ENCODE measurements around the gene LMF2. TPM values are rescaled to one million over a fixed set of nuclear protein-coding genes. Genes with fewer than 3 reads are reported as not detected.

The LMF2 gene
- total and polyA plus RNA-seq, 2 donors, result 23.5 to 90.2 TPM

DNA sequence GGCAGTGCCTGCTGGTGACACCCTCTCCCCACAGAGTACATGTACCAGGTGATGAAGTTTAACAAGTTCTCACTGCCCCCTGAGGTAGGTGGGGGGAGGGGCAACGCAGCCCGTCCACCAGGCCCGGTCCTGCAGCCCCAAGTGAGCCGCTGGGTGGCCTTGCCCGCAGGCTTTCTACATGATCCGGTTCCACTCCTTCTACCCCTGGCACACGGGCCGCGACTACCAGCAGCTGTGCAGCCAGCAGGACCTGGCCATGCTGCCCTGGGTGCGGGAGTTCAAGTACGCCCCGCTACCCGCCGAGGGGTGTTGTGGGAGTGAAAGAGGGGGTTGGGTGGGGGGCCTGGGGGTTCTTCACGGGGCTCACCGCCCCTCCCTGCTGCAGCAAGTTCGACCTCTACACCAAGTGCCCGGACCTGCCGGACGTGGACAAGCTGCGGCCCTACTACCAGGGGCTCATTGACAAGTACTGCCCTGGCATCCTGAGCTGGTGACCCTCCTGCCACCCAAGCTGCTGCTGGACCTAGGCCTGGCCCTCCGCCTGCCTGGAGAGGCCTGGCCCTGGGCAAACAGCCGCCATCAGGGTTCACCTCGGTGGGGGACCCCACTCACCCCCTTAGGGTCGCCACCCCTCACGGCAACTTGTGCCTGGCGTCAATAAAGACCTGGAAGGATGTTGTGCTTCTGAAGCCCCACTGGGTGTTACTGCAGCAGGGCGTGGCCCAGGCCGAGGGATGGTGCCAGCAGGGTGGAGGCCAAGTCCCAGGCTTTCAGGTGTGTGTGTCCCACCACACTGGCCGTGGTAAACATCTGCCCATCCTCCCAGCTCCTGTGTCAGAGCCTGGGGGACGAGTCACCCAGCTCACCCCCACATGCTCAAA lies 17.9 kb downstream of the LMF2 start:
- WGBS, result 93% methylated on average over 31 of the region's 31 CpGs
- no peak for DNase-seq (ENCODE audit: low read depth in 6 of 9, low spot score in 9 of 9)
- Histone ChIP-seq H3K4me3 (ENCODE audit: low read length in 2 of 2) (no peak overlapping the region), H3K4me1 (ENCODE audit: control insufficient read depth in 2 of 2, insufficient read depth in 2 of 2, low read length in 2 of 2) (peaks cover 2 to 11% of the 10 kb centered on the region in 2 donors), H3K27ac (ENCODE audit: low read depth in 1 of 2, low read length in 1 of 2) (no peak overlapping the region), H3K36me3 (ENCODE audit: control insufficient read depth in 2 of 2, insufficient read depth in 2 of 2, low read length in 1 of 2) (no peaks in the 10 kb centered on the region), H3K27me3 (ENCODE audit: control insufficient read depth in 2 of 2, insufficient read depth in 1 of 2, low read length in 1 of 2) (peaks cover 0 to 16% of the 10 kb centered on the region in 2 donors), H3K9me3 (ENCODE audit: control insufficient read depth in 2 of 2, insufficient read depth in 1 of 2, low read length in 1 of 2) (no peaks in the 10 kb centered on the region)

DNA sequence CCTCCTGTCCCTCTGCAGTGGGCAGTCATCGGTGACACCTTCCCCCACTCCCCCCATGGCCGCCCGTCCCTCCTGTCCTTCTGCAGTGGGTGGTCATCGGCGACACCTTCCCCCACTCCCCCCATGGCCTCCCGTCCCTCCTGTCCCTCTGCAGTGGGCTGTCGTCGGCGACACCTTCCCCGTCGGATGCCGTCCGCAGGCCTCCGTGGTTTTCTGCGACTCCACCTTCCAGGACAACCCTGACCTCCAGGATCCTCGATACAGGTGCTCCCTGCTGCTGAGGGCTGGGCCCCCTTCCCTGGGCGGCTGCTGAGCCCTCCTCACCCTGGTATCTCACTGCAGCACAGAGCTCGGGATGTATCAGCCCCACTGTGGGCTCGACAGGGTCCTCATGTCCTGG lies 18.6 kb downstream of the LMF2 start:
- H3K36me3 ChIP-seq (ENCODE audit: control insufficient read depth in 2 of 2, insufficient read depth in 2 of 2, low read length in 1 of 2), result no peaks in the 10 kb centered on the region
- no peak for DNase-seq (ENCODE audit: low read depth in 6 of 9, low spot score in 9 of 9)
- H3K9me3 ChIP-seq (ENCODE audit: control insufficient read depth in 2 of 2, insufficient read depth in 1 of 2, low read length in 1 of 2), result no peaks in the 10 kb centered on the region
- H3K27ac ChIP-seq (ENCODE audit: low read depth in 1 of 2, low read length in 1 of 2), result no peak overlapping the region
- H3K27me3 ChIP-seq (ENCODE audit: control insufficient read depth in 2 of 2, insufficient read depth in 1 of 2, low read length in 1 of 2), result peaks cover 0 to 21% of the 10 kb centered on the region in 2 donors
- H3K4me3 ChIP-seq (ENCODE audit: low read length in 2 of 2), result no peak overlapping the region
- peaks cover 2 to 11% of the 10 kb centered on the region in 2 donors for H3K4me1 ChIP-seq (ENCODE audit: control insufficient read depth in 2 of 2, insufficient read depth in 2 of 2, low read length in 2 of 2)
- WGBS, result 95% methylated on average over 19 of the region's 19 CpGs

GRCh38 chr22:50488006-50488677 lies 19.4 kb downstream of the LMF2 start:
- no peak overlapping the region for H3K27ac ChIP-seq (ENCODE audit: low read depth in 1 of 2, low read length in 1 of 2)
- WGBS, result 93% methylated on average over 18 of the region's 18 CpGs
- DNase-seq (ENCODE audit: low read depth in 6 of 9, low spot score in 9 of 9), result no peak
- H3K4me3 ChIP-seq (ENCODE audit: low read length in 2 of 2), result no peak overlapping the region
- H3K36me3 ChIP-seq (ENCODE audit: control insufficient read depth in 2 of 2, insufficient read depth in 2 of 2, low read length in 1 of 2), result no peaks in the 10 kb centered on the region
- peaks cover 2 to 11% of the 10 kb centered on the region in 2 donors for H3K4me1 ChIP-seq (ENCODE audit: control insufficient read depth in 2 of 2, insufficient read depth in 2 of 2, low read length in 2 of 2)
- H3K27me3 ChIP-seq (ENCODE audit: control insufficient read depth in 2 of 2, insufficient read depth in 1 of 2, low read length in 1 of 2), result peaks cover 3 to 28% of the 10 kb centered on the region in 2 donors
- H3K9me3 ChIP-seq (ENCODE audit: control insufficient read depth in 2 of 2, insufficient read depth in 1 of 2, low read length in 1 of 2), result no peaks in the 10 kb centered on the region

DNA sequence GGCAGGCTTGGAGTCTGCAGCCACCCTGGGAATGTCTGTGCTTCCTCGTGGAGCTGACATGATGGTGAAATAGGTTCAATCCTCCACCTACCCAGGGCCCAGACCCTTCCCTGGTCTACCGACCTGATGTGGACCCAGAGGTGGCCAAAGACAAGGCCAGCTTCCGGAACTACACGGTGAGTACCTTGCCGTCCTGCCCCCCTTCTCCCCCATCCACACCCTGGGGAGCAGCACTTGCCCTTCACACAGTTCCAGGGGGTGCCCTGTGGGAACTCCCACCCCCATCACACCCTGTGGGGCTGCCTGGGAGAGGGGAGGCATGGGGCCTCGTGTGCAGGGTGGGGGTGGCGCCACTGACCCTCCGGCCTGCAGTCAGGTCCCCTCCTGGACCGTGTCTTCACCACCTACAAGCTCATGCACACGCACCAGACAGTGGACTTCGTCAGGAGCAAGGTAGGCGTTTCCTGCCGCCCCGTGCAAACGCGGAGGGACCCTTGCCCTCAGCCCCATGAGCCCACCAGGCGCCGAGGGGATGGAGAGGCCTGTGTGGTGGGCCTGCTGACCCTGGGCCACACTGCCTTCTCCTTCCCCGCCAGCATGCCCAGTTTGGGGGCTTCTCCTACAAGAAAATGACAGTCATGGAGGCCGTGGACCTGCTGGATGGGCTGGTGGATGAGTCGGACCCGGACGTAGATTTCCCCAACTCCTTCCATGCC lies 20.1 kb downstream of the LMF2 start:
- peaks cover 2 to 11% of the 10 kb centered on the region in 2 donors for H3K4me1 ChIP-seq (ENCODE audit: control insufficient read depth in 2 of 2, insufficient read depth in 2 of 2, low read length in 2 of 2)
- peaks cover 10 to 35% of the 10 kb centered on the region in 2 donors for H3K27me3 ChIP-seq (ENCODE audit: control insufficient read depth in 2 of 2, insufficient read depth in 1 of 2, low read length in 1 of 2)
- no peaks in the 10 kb centered on the region for H3K36me3 ChIP-seq (ENCODE audit: control insufficient read depth in 2 of 2, insufficient read depth in 2 of 2, low read length in 1 of 2)
- no peak for DNase-seq (ENCODE audit: low read depth in 6 of 9, low spot score in 9 of 9)
- H3K4me3 ChIP-seq (ENCODE audit: low read length in 2 of 2), result no peak overlapping the region
- 94% methylated on average over 23 of the region's 23 CpGs for WGBS
- H3K9me3 ChIP-seq (ENCODE audit: control insufficient read depth in 2 of 2, insufficient read depth in 1 of 2, low read length in 1 of 2), result no peaks in the 10 kb centered on the region
- no peak overlapping the region for H3K27ac ChIP-seq (ENCODE audit: low read depth in 1 of 2, low read length in 1 of 2)

GRCh38 chr22:50486561-50487289 lies 20.8 kb downstream of the LMF2 start, which contains the start of gene MIOX:
Gene MIOX, plus strand, starts transcription at chr22:50486859. Its CDS starts 39 bp downstream, at chr22:50486898.
- Histone ChIP-seq H3K9me3 (ENCODE audit: control insufficient read depth in 2 of 2, insufficient read depth in 1 of 2, low read length in 1 of 2) (no peaks in the 10 kb centered on the region), H3K4me1 (ENCODE audit: control insufficient read depth in 2 of 2, insufficient read depth in 2 of 2, low read length in 2 of 2) (peaks cover 8 to 19% of the 10 kb centered on the region in 2 donors), H3K27me3 (ENCODE audit: control insufficient read depth in 2 of 2, insufficient read depth in 1 of 2, low read length in 1 of 2) (peaks cover 16 to 42% of the 10 kb centered on the region in 2 donors), H3K36me3 (ENCODE audit: control insufficient read depth in 2 of 2, insufficient read depth in 2 of 2, low read length in 1 of 2) (no peaks in the 10 kb centered on the region), H3K27ac (ENCODE audit: low read depth in 1 of 2, low read length in 1 of 2) (no peak within 1 kb of the TSS), H3K4me3 (ENCODE audit: low read length in 2 of 2) (no peak within 1 kb of the TSS)
- WGBS, result 95% methylated on average over 23 of the region's 23 CpGs
- DNase-seq (ENCODE audit: low read depth in 6 of 9, low spot score in 9 of 9), result no peak

- no peak overlapping the region for H3K27ac ChIP-seq (ENCODE audit: low read depth in 1 of 2, low read length in 1 of 2)
- H3K27me3 ChIP-seq (ENCODE audit: control insufficient read depth in 2 of 2, insufficient read depth in 1 of 2, low read length in 1 of 2), result peaks cover 28 to 49% of the 10 kb centered on the region in 2 donors
- 75% methylated on average over 29 of the region's 29 CpGs for WGBS
- no peak for DNase-seq (ENCODE audit: low read depth in 6 of 9, low spot score in 9 of 9)
- no peaks in the 10 kb centered on the region for H3K9me3 ChIP-seq (ENCODE audit: control insufficient read depth in 2 of 2, insufficient read depth in 1 of 2, low read length in 1 of 2)
- H3K4me1 ChIP-seq (ENCODE audit: control insufficient read depth in 2 of 2, insufficient read depth in 2 of 2, low read length in 2 of 2), result peaks cover 8 to 18% of the 10 kb centered on the region in 2 donors
- H3K4me3 ChIP-seq (ENCODE audit: low read length in 2 of 2), result no peak overlapping the region
- no peaks in the 10 kb centered on the region for H3K36me3 ChIP-seq (ENCODE audit: control insufficient read depth in 2 of 2, insufficient read depth in 2 of 2, low read length in 1 of 2)
These were observed 22.0 kb downstream of the LMF2 start for GRCh38 chr22:50485221-50486131.

- Histone ChIP-seq H3K27me3 (ENCODE audit: control insufficient read depth in 2 of 2, insufficient read depth in 1 of 2, low read length in 1 of 2) (peaks cover 37 to 61% of the 10 kb centered on the region in 2 donors), H3K27ac (ENCODE audit: low read depth in 1 of 2, low read length in 1 of 2) (no peak overlapping the region)
- 94% methylated on average over 31 of the region's 31 CpGs for WGBS
These were observed 23.3 kb downstream of the LMF2 start for GRCh38 chr22:50483977-50484853.

More at GRCh38 chr22:50483977-50484853, 23.3 kb downstream of the LMF2 start:
- Histone ChIP-seq H3K36me3 (ENCODE audit: control insufficient read depth in 2 of 2, insufficient read depth in 2 of 2, low read length in 1 of 2) (no peaks in the 10 kb centered on the region), H3K9me3 (ENCODE audit: control insufficient read depth in 2 of 2, insufficient read depth in 1 of 2, low read length in 1 of 2) (no peaks in the 10 kb centered on the region), H3K4me1 (ENCODE audit: control insufficient read depth in 2 of 2, insufficient read depth in 2 of 2, low read length in 2 of 2) (peaks cover 8 to 18% of the 10 kb centered on the region in 2 donors), H3K4me3 (ENCODE audit: low read length in 2 of 2) (no peak overlapping the region)
- no peak for DNase-seq (ENCODE audit: low read depth in 6 of 9, low spot score in 9 of 9)
